ENCODE measurements around the gene MLF2. TPM values are rescaled to one million over a fixed set of nuclear protein-coding genes. Genes with fewer than 3 reads are reported as not detected.

MLF2 gene
- total and polyA plus RNA-seq, 2 of the 13 experiments (the other 11 are each of a cell fraction or from before 2014, with no cell fraction given): 88.1 to 167 TPM

- 0 out of 2 replicates have a peak, but pooled peaks have one; percentile 21 for TF ChIP-seq HDAC2 (CRISPR knock-in tag; IDR thresholded peaks at IDR 0.05)
- TF ChIP-seq ATF5 (CRISPR knock-in tag; IDR thresholded peaks at IDR 0.05; ENCODE audit: low read depth): no peak
- TF ChIP-seq GLMP (CRISPR knock-in tag; IDR thresholded peaks at IDR 0.05; ENCODE audit: borderline replicate concordance): no peak
- TF ChIP-seq NR1H2 (CRISPR knock-in tag; IDR thresholded peaks at IDR 0.05; ENCODE audit: borderline replicate concordance, low read depth): no peak
- TF ChIP-seq MED1 (CRISPR knock-in tag; IDR thresholded peaks at IDR 0.05): peak; percentile 14; the same call in 1 of the 2 replicates
- 0 out of 2 replicates have a peak, but pooled peaks have one; percentile 62 for TF ChIP-seq ZBTB25 (CRISPR knock-in tag; IDR thresholded peaks at IDR 0.05)
- no peak for TF ChIP-seq FUBP1 (CRISPR knock-in tag; IDR thresholded peaks at IDR 0.05; ENCODE audit: borderline replicate concordance)
- TF ChIP-seq USF2 (IDR thresholded peaks at IDR 0.05; ENCODE audit: low read depth, low read length): no peak
- TF ChIP-seq USF2 (CRISPR knock-in tag; IDR thresholded peaks at IDR 0.05; ENCODE audit: borderline replicate concordance): no peak
- TF ChIP-seq PRPF4 (IDR thresholded peaks at IDR 0.05; ENCODE audit: low read depth, low read length, poor library complexity, severe bottlenecking): no peak
- TF ChIP-seq RBAK (CRISPR knock-in tag; IDR thresholded peaks at IDR 0.05): no peak
- TF ChIP-seq KDM1A (CRISPR knock-in tag; IDR thresholded peaks at IDR 0.05): no peak
- TF ChIP-seq TCF7 (IDR thresholded peaks at IDR 0.05; ENCODE audit: low read depth): no peak
- TF ChIP-seq TCF12 (IDR thresholded peaks at IDR 0.05): no peak
- no peak for TF ChIP-seq TCF12 (CRISPR knock-in tag; IDR thresholded peaks at IDR 0.05)
- TF ChIP-seq IRF2 (CRISPR knock-in tag; IDR thresholded peaks at IDR 0.05): no peak; the same call in 1 of the 2 replicates
- no peak for TF ChIP-seq HINFP (CRISPR knock-in tag; IDR thresholded peaks at IDR 0.05; ENCODE audit: low read depth)
- TF ChIP-seq IRX3 (CRISPR knock-in tag; IDR thresholded peaks at IDR 0.05; ENCODE audit: borderline replicate concordance, low read depth): no peak
- TF ChIP-seq ARNT (IDR thresholded peaks at IDR 0.05): no peak
- no peak for TF ChIP-seq HNRNPK (IDR thresholded peaks at IDR 0.05; ENCODE audit: low read depth, low read length, poor library complexity, severe bottlenecking)
- TF ChIP-seq FOXM1 (CRISPR knock-in tag; IDR thresholded peaks at IDR 0.05): no peak
- no peak for TF ChIP-seq ZNF235 (CRISPR knock-in tag; IDR thresholded peaks at IDR 0.05; ENCODE audit: borderline replicate concordance)
These were observed 17.3 kb downstream of the MLF2 start (continued) for GRCh38 chr12:6735448-6736191.
